Glomerular visceral epithelial cell (primary cell): ENCODE measurements around the gene CYP11A1.

Experiments
- DNase-seq: peaks from one replicate; pipeline ENCODE4 v3.0.0-alpha.2; 2016; ENCODE audit errors: extremely low spot score

The CYP11A1 gene

DNA sequence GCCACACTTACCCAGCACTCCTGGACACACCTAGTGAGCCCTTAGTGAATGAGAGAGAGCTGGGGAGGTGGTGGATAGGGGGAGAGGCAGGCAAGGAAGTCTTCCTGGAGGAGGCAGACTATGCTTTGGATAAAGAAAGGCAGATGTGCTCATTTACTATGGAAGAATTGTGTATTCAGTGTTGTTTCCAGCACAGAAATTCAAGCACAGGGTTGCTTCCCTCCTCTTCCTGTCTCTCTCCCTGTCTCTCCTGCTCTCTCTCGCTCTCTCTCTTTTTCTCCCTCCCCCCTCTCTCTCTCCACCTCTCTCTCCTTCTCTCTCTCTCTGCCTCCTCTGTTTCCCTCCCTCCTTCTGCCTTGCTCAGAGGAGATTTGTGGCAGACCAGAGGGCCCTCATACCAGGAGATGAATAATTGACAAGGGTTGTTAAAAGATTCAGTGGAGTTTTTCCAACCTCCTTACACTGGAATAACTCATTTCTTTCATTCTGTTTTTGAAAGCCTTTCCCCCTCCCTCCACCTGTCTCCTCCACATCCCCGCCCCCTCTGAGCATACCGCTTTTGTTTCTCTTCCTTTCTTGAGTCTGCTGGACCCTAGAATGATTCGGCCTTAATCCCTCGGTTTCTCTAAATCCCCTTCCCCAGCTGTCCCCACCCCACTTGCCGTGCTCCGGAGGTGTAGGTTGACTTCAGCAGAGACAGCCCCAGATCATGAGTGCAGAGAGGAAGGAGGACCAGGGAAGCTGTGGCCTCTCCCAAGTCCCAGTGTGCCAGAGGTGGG is 65.7 kb downstream of the CYP11A1 start:
- DNase-seq = no peak

DNA sequence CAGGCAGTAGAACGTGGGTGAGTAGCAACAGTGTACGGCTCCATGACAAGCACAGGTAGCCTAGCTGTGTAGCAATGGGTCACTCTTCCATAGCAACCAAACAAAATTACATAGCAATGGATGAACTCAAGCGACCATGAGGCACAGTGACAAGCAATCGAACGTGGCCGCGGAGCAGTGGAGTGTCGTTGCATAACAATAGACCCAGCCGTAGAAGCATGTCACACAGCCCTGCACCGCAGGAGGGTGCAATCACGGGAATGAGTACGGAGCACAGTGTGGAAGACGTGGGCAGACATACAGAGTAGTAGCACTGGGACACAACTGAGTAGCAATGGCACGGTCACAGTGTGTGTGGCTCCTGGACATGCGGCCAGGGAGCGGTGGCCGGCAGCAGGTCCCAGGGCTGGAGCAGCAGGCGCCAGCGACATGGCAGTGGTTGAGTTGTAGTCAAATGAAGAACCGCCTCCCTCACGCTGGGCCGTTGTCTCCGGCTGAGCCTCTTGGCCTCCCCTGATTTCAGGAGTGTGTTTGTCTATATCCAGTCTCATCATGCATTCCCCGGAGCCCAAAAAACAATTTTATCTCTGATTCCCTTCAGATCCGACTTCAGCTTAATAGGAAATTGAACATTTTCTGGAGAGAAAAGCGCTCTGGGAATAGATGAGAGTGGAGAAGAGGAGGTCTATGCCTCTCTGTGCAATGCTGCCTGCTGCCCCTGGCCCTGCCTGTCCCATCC is 67.2 kb downstream of the CYP11A1 start:
- no peak for DNase-seq

DNA sequence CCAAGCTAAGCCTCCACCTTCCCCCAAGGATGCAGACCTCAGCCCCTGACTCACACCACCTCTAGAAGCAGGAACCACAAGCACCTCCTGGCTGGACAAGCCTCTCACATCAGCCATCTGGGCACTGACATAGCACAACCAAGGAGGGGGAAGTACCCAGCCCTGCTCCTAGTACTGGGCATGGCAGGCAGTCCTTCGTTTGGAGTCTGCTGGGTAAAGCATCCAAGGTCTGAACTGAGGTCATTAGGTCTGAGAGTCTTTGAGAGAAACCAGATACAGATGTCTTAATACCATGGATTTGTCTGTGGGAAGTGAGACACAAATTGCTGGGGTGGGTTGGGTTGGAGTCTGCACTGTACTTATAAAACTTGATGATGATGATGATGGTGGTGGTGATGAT is 69.6 kb downstream of the CYP11A1 start:
- no peak for DNase-seq

DNA sequence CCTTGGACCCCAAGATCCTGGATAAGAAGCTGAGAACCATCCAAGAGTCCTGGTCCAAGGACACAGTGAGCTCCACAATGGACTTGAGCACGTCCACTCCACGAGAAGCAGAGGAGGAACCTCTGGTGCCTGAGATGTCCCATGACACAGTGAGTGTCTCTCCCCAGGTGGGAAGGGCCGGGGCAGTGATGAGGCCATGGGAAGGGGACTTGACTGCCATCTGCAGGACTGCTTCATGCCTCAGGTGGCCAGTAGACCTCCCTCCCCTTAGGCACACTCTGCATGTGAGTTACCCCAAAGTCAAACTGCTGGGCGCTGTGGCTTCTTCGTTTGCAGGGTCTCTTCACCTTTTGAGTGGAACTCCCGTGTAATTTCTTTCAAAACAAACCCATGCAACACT is 71.6 kb downstream of the CYP11A1 start:
- no peak for DNase-seq

DNA sequence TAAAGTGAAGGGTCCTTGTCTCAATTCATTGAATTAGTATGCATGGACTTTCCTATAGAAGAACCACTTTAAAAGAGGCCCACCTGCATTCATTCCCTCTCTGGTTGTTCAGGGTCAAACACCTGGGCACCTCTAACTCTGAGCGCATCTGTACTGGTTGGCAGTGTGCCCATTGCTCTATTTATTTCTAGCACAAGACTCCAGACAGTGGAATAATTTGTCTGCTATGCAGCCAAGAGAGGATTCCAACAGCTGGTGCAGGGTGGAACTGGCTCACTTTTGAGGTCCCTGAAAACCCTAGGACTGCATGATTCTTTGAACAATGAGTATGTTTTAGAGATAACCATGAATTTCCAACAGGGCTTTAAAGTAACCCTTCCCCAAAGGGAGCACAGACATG is 73.4 kb downstream of the CYP11A1 start:
- DNase-seq = no peak

DNA sequence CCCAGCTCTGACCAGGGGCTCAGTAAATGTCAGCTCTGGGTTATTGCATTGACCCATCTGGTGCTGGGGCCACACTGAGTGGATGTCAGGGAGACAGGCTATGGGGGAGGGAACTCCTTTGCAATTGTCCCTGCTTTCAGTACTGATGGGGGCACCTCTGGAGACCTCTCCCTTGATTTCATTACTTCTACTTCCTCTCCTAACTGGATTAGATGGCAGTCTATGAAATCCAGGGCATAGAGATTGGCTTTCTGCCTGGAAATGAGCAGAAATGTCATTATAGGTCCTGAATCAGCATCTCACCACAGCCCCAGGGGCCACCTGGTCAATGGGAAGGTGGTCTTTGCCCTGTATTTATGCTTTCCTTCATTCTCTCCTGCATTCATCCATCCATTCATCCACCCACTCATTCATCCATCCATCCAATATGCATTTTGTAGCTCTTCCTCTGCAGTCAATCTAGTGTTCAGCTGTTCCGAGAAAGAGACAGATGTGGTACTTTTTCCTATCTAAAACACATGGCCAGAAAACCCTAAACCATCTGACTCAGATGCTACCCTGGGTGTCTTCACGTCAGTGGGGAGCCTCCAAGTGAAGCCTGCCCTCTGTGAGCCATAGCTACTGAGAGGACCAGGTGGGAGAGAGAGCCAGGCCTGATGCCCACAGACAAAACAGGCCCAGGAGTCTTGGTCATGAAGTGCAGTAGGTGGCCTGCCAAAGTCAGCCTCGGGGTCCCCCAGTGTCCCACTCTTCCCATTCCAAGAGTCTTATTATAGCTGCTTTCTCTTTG is 74.2 kb downstream of the CYP11A1 start:
- DNase-seq = no peak

DNA sequence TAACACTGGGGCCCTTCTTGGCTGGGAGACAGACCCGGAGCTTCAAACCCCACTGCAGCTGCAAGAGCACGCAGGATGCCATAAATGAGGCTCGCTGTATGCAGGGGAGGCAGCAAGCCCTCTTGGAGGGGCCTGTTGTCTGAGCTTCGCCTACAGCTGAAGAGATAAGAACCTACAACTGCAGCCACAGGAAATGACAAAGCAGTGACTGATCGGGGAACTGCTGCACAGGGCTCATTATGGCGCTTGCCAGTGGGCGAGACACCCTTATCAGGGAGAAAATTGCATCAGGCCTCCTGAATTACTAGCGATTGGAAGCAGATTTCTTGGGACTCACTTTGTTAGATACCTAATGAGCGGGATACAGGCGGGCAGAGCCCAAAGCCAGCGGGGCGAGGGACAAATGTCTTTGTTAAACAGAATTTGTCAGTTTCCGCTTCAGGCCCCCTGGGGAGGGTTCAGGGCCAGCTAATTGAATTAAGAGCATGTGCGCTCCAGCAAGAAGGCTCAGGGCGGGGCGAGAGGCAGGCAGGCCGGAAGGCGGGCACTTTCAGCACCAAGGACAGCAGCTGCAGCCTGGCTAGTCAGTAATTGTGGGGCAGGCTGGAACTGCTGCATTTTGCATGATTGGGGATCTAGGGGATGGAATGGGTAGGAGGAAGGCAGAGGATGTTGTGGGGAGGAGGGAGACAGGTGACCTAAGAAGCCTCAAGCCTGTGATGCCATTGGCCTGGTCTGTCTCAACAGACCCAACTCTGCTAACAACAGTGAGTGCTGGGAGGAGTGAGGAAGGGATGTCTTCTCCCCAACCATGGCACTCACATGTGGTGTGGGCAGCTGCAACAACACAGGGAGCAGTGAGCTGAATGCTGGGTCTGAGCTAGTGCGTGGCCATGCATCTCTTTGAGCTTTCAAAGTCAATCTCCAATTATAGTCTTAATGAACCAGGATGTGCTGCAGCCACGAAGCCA is 76.1 kb downstream of the CYP11A1 start:
- peak; percentile 67 for DNase-seq

DNA sequence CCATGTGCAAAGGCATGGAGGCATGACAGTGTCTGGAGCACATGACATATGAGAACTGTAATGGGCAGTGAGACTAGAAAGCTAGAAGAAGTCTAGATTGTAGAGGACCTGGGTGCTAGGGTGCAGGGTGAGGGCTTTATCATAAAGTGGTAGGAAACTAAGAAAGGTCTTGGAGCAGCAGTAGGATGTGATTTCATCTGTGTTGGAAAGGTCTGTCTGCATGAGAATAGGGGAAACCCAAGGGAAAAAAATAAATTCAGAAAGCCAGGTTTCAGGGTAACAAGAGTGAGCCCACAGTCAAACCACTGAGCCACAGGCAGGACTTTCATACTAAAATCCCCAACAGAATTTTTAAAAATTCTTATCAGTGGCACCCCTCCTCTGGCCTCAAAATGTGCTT is 76.8 kb downstream of the CYP11A1 start:
- no peak for DNase-seq

DNA sequence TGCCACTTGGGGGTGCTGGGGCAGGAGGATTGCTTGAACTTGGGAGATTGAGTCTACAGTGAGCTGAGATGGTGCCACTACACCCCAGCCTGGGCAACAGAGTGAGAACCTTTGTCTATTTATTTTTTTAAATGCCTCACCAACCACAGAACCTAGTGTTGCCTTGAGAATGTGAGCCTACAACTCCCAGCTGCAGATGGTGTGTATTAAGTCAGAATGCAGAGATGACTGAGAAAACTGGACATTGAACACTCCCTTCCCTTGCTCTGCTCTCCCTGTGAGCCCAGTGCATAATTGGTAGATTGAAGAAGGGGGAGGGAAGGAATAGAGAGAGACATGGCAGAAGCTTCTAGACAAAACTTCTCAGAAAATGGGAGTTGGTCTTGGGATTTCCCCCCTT is 77.8 kb downstream of the CYP11A1 start:
- no peak for DNase-seq
